NCI-H510A treated with DMSO at 0.1 percent for 48 hours (cell line): ENCODE measurements around the gene ZC3HAV1.
A peak's percentile ranks its signal among the peaks of the same experiment; 100 is the strongest.
"Not testable (repeated sequence)": the region's sequence is repeated elsewhere in the genome, so short reads cannot be mapped to it uniquely, and the experiment has no call there.

Experiments used
- DNase-seq: peaks from one replicate; lab custom pipeline; 2025; lab: John Stamatoyannopoulos, UW

ZC3HAV1 gene

GRCh38 chr7:139112741-139113250 lies 3.3 kb upstream of the ZC3HAV1 start:
- no peak for DNase-seq

GRCh38 chr7:139112316-139112715 lies 2.8 kb upstream of the ZC3HAV1 start:
- DNase-seq = no peak

DNA sequence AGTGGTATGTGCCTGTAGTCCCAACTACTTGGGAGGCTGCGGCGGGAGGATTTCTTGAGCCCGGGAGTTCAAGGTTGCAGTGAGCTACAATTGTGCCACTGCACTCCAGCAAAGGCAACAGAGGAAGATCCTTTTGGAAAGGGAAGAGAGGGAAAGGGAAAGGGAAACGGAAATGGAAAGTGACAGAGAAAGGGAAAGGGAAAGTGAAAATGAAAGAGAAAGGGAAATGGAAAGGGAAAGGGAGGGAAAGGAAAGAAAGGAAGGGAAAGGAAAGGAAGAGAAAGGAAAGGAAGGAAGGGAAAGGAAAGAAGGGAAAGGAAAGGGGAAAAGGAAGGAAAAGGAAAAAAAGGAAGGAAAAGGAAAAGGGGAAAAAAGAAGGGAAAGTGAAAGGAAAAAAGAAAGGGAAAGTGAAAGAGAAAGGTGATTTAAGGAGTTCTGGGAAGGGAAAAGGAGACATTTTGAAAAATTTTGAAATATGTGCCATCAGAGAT lies 2.3 kb upstream of the ZC3HAV1 start:
- no peak for DNase-seq

- no peak for DNase-seq
These were observed 1.6 kb upstream of the ZC3HAV1 start for GRCh38 chr7:139111147-139111546.

DNA sequence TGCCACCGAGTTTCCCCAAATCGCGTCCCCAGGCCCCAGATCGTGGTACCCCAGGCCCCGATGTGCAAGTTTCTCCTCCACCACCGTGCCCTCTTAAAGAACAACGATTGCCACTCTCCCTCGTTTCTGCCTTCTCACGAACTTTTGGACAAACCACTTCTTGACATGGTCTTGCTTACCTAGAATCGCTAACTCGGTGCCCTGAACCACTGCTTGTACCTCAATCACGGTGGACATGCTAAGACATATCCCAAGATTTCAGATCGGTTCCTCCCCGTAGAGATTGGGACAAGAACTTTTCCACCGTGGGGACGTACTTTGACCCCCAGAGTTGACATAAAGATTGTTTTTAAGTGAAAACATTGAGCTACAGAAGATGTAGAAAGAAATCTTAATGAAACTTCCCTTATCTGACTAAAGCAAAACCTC lies 477 bp upstream of the ZC3HAV1 start:
- no peak for DNase-seq

GRCh38 chr7:139108266-139109187 lies 993 bp downstream of the ZC3HAV1 start:
- DNase-seq = peak; percentile 3

DNA sequence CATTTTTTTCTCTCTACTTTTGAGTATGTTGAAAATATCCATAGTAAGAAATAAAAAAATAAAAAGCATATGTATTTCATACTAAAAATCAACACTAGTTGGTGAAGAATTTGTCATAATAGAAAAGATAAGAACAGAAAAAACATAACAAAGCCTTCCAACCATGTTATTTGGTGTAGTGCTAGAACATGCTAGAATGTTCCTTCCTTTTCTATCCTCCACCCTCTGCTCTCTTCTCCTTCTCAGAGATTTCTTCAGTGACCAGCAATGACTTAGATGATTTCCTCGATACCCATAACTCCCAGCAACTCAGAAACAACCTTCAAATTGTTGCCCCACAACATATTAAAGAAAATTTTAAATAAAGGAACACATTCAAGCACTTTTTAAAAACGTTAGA lies 2.6 kb downstream of the ZC3HAV1 start:
- DNase-seq = no peak

- DNase-seq = not testable (repeated sequence)
These were observed 3.3 kb downstream of the ZC3HAV1 start for GRCh38 chr7:139106227-139106626.

- no peak for DNase-seq
These were observed 4.0 kb downstream of the ZC3HAV1 start for GRCh38 chr7:139105484-139105883.

- DNase-seq = no peak
These were observed 5.4 kb downstream of the ZC3HAV1 start for GRCh38 chr7:139104091-139104450.

DNA sequence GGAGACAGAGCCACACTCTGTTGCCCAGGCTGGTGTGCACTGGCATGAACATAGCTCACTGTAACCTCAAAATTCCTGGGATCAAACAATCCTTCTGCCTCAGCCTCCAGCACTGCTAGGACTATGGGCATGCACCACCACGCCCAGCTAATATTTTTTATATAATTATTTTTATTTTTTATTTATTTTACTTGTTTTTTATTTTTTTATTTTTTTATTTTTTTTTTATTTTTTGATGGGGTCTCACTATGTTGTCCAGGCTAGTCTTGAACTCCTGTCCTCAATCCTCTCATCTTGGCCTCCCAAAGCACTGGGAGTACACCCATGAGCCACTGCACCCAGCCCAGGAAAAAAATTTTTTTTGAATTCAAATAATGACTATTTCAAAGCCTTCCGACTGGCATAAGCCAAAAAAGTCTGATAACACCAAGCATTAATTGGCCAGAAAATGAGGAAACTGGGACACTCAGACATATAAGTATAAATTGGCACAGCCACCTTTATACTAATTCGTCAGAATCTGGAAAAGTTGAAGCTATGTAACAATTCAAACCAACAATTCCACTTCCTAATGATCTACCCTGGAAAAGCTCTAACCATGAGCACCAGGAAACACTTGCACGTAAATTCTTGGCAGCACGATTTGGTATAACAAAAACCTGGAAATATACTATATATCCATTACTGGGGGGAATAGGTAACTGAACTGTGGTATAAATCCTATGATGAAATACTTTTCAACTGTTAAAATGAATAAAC lies 6.3 kb downstream of the ZC3HAV1 start:
- no peak for DNase-seq

- not testable (repeated sequence) for DNase-seq
These were observed 7.8 kb downstream of the ZC3HAV1 start for GRCh38 chr7:139101637-139102158.

- no peak for DNase-seq
These were observed 10.2 kb downstream of the ZC3HAV1 start for GRCh38 chr7:139099172-139099947.

- DNase-seq = no peak
These were observed 14.3 kb downstream of the ZC3HAV1 start for GRCh38 chr7:139095194-139095659.

DNA sequence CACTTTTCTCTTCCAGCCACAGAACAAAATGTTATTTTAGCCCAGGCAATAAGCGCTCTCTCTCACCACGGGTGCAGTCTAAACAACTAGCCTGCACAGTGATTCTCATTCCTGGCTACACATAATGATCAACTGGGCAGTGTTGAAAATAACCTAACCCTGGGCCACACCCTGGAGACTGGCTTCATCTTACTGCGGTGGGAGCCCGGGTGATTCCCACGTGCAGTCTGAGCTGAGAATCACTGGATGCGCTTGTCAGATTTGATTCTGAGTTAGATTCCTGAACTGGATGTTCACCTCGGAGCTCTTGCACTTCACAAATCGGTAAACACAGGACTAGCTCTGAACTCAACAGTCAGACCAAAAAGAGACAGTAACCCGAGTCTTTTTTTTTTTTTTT lies 14.9 kb downstream of the ZC3HAV1 start:
- DNase-seq = no peak

DNA sequence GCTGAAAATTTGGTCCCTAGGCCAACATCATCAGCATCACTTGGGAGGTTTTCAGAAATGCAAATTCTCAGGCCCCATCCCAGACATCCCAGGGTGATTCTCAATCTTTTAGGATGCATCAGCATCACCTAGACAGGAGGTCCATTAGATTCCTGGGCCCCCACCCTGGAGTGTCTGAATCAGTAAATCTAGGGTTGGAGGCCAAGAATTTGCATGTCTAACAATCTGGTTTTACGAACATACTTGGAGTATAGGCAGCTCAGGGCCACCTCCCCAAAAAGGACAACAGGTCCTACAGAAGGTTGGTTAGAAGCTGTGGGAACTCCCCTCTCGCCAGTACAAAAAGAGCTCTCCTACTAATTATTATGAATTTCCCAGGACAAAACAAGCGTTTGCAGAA lies 15.5 kb downstream of the ZC3HAV1 start:
- DNase-seq = no peak

DNA sequence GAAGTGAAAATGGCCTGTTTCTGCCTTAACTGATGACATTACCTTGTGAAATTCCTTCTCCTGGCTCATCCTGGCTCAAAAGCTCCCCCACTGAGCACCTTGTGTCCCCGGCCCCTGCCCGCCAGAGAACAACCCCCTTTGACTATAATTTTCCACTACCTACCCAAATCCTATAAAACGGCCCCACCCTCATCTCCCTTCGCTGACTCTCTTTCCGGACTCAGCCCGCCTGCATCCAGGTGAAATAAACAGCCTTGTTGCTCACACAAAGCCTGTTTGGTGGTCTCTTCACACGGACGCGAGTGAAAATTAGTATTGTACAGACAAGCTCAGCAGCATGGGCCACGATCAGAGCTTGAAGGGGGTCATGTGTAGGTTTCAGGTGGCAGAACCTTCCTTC lies 16.0 kb downstream of the ZC3HAV1 start:
- DNase-seq = not testable (repeated sequence)

- DNase-seq = no peak
These were observed 17.3 kb downstream of the ZC3HAV1 start for GRCh38 chr7:139092090-139092796.

DNA sequence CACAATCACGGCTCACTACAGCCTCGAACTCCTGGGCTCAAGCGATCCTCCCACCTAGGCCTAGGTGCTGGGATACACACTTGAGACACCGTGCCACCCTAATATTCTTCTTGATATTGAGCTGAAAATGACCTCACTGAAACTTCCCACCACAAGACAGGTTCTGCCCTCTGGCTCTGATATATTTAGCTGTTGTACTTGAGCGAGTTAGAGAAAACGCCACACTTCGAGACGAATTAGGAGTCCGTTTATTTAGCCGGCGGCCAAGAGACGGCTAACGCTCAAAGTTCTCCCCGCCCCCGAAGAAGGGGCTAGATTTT lies 17.9 kb downstream of the ZC3HAV1 start:
- no peak for DNase-seq

DNA sequence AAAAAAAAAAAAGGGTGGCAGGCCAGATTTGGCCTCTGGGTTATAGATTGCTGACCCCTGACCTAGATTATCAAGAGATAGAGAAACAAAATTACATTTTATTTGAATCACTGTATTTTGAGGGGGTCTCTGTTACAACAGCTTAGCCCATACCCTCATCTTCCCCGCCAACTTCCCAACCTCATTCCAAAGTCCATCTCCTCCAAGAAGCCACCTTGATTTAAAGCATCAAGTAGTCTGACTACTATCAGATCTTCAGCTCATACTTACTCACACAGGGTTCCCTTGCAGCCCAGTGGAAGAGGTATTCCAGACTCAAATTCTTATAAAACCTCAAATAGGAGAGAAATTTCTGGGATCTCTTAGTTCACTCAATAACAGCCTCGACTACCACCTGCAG lies 20.4 kb downstream of the ZC3HAV1 start:
- no peak for DNase-seq

GRCh38 chr7:139088268-139088667 lies 21.3 kb downstream of the ZC3HAV1 start:
- no peak for DNase-seq
